GM23248 (cell line): ENCODE data around the gene GRAP. TPM values are rescaled to one million over a fixed set of nuclear protein-coding genes. Genes with fewer than 3 reads are reported as not detected.

Experiments used
- DNase-seq: peaks from one replicate; pipeline ENCODE4 v3.0.0-alpha.2; 2015
- H2AFZ ChIP-seq: fragments of 200-600 bp; sonication (generic); 2 replicates; pipeline ENCODE4 v1.6.1; 2016; ENCODE audit warnings: antibody characterized with exemption
- H3F3A ChIP-seq: fragments of 200-600 bp; sonication (generic); 2 replicates; pipeline ENCODE4 v1.6.1; 2016; ENCODE audit warnings: mild to moderate bottlenecking, antibody characterized with exemption, mixed run types; ENCODE audit not compliant: insufficient read depth
- H3K27ac ChIP-seq: fragments of 200-600 bp; sonication (generic); 2 replicates; pipeline ENCODE4 v1.5.1; 2016; ENCODE audit warnings: mild to moderate bottlenecking
- H3K27me3 ChIP-seq: fragments of 200-600 bp; sonication (generic); replicated peaks from 2 replicates; pipeline ENCODE4 v1.6.1; 2016; ENCODE audit warnings: mild to moderate bottlenecking; ENCODE audit not compliant: insufficient read depth
- H3K36me3 ChIP-seq: fragments of 200-600 bp; sonication (generic); 2 replicates; pipeline ENCODE4 v1.6.1; 2016; ENCODE audit warnings: low read depth, mild to moderate bottlenecking
- H3K4me1 ChIP-seq: fragments of 200-600 bp; sonication (generic); 2 replicates; pipeline ENCODE4 v1.6.1; 2016; ENCODE audit warnings: mild to moderate bottlenecking; ENCODE audit not compliant: insufficient read depth
- H3K4me2 ChIP-seq: fragments of 200-600 bp; sonication (generic); one replicate; pipeline ENCODE4 v1.6.1; 2016; ENCODE audit warnings: mild to moderate bottlenecking; ENCODE audit not compliant: unreplicated experiment
- H3K4me3 ChIP-seq: fragments of 200-600 bp; sonication (generic); 2 replicates; pipeline ENCODE4 v1.5.1; 2016; ENCODE audit warnings: mild to moderate bottlenecking
- H3K79me2 ChIP-seq: fragments of 200-600 bp; sonication (generic); 2 replicates; pipeline ENCODE4 v1.6.1; 2016; ENCODE audit warnings: mild to moderate bottlenecking; ENCODE audit not compliant: insufficient read depth
- H3K9ac ChIP-seq: fragments of 200-600 bp; sonication (generic); 2 replicates; pipeline ENCODE4 v1.6.1; 2016; ENCODE audit warnings: mild to moderate bottlenecking
- H3K9me2 ChIP-seq: fragments of 200-600 bp; sonication (generic); 2 replicates; pipeline ENCODE4 v1.6.1; 2016; ENCODE audit warnings: mixed run types, mild to moderate bottlenecking, moderate library complexity; ENCODE audit not compliant: insufficient read depth
- H3K9me3 ChIP-seq: fragments of 200-600 bp; sonication (generic); one replicate; pipeline ENCODE4 v1.6.1; 2017; ENCODE audit warnings: low read depth
- H4K20me1 ChIP-seq: fragments of 200-600 bp; sonication (generic); 2 replicates; pipeline ENCODE4 v1.6.0; 2016; ENCODE audit not compliant: insufficient read depth
- EZH2 ChIP-seq: fragments of 200-600 bp; sonication (generic); IDR thresholded peaks from 2 replicates; pipeline ENCODE4 v1.6.1; 2018; ENCODE audit warnings: antibody characterized with exemption, mild to moderate bottlenecking; ENCODE audit not compliant: insufficient read depth, poor library complexity, severe bottlenecking
- EZH2phosphoT487 ChIP-seq: fragments of 200-600 bp; sonication (generic); IDR thresholded peaks from 2 replicates; pipeline ENCODE4 v1.6.1; 2018; ENCODE audit warnings: antibody characterized with exemption, moderate library complexity, mild to moderate bottlenecking, low read depth; ENCODE audit not compliant: insufficient read depth
- WGBS, 2 experiments: methylation state at CpG; one replicate each; pipeline ENCODE4 v1.1.6; 2015 to 2017; ENCODE audit warnings: low lambda C conversion rate in 2 of 2, low coverage in 1 of 2; ENCODE audit errors: missing lambda C conversion rate in 2 of 2; 5-methylcytosine and 5-hydroxymethylcytosine counted together
- in situ Hi-C: fragments of 300-500 bp; cut with MboI; formaldehyde crosslinking; loops from 2 replicates; pipeline ENCODE4 v1.15.0; 2020
- polyA plus RNA-seq: library from polyadenylated mRNA; unstranded; fragments of >200 nt; fragmentation: Nextera tagmentation; extraction: Ambion mirVana; gene quantifications from 2 replicates; pipeline ENCODE4 v1.2.1, GENCODE V29; 2016
- total RNA-seq: library from RNA; depleted of rRNA; stranded (reverse); fragments of >200 nt; shearing (Covaris generic); gene quantifications from 2 replicates; pipeline ENCODE4 v1.2.3, GENCODE V29; 2014

Gene GRAP
- total and polyA plus RNA-seq, 2 experiments from 2014 or later = not detected

DNA sequence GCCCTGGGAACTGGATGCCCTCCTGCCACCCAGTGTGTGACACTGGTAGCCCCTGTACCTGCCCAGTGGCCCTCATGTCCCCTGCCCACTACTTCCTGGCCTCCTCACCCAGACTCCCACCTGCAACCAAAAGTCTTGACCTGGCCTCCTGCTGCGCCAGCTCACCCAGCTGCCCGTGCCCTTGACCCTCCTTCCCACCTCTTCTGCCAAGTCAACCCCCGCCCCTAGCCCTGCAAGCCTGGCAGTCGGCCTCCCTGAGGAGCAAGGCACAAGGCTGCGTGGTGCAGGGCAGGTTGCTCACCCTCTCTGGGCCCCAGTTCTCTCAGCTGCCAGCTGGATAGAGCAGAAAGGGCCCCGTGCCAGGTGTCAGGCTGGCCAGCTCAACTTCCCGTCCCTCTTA, 29.9 kb downstream of the GRAP start:
- Histone ChIP-seq H3K9me2 (no peaks in the 10 kb centered on the region), H3K9me3 (no peaks in the 10 kb centered on the region), H3F3A (no peaks in the 10 kb centered on the region), H3K79me2 (no peaks in the 10 kb centered on the region), H3K27me3 (no peaks in the 10 kb centered on the region), H3K4me1 (no peaks in the 10 kb centered on the region), H3K4me3 (no peak overlapping the region), H3K36me3 (no peaks in the 10 kb centered on the region), H3K4me2 (no peak overlapping the region), H3K9ac (no peak overlapping the region), H4K20me1 (no peaks in the 10 kb centered on the region), H2AFZ (no peak overlapping the region), H3K27ac (no peak overlapping the region)
- in situ Hi-C loops = no loop called here
- TF ChIP-seq EZH2phosphoT487 (no peak), EZH2 (no peak)
- 61 to 66% methylated on average over 7 of the region's 7 CpGs for whole genome bisulfite sequencing, 2 experiments
- no peak for DNase-seq

GRCh38 chr17:19016297-19016696, 30.5 kb downstream of the GRAP start:
- Histone ChIP-seq H3K4me1 (0 out of 2 replicates have a peak, but pooled peaks cover 2% of the 10 kb centered on the region), H3K79me2 (no peaks in the 10 kb centered on the region), H3K27me3 (no peaks in the 10 kb centered on the region), H3K9ac (no peak overlapping the region), H3K36me3 (no peaks in the 10 kb centered on the region), H3K9me3 (no peaks in the 10 kb centered on the region), H3K27ac (no peak overlapping the region), H3K4me2 (no peak overlapping the region), H3K9me2 (no peaks in the 10 kb centered on the region), H4K20me1 (no peaks in the 10 kb centered on the region), H2AFZ (no peak overlapping the region), H3K4me3 (no peak overlapping the region), H3F3A (no peaks in the 10 kb centered on the region)
- 83 to 89% methylated on average over 8 of the region's 8 CpGs for WGBS, 2 experiments
- no peak for TF ChIP-seq EZH2
- in situ Hi-C loops = no loop called here
- no peak for DNase-seq

DNA sequence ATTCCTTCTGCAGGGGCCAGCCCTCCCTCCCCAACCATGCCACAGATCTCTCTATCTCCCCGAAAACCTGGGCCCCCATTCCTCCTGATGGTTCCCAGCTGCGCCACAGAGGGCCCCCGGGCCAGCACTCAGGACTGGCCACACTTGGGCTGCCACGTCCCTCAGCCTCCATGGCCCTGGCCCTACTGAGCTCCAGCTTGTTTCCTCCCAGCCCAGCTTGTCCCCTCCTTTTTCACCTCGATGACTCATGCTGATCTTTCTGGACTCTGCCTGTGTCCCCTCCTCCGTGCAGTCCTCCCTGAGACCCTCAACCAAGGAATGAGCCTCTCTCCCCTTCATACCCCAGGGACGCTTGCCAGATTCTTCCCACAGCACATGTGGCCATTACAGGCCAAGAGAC, 31.3 kb downstream of the GRAP start:
- Histone ChIP-seq H4K20me1 (no peaks in the 10 kb centered on the region), H3K9me2 (no peaks in the 10 kb centered on the region), H3K4me1 (0 out of 2 replicates have a peak, but pooled peaks cover 6% of the 10 kb centered on the region), H3F3A (no peaks in the 10 kb centered on the region), H3K36me3 (no peaks in the 10 kb centered on the region), H3K9ac (no peak overlapping the region), H3K9me3 (no peaks in the 10 kb centered on the region), H3K4me2 (no peak overlapping the region), H2AFZ (no peak overlapping the region), H3K27ac (no peak overlapping the region), H3K27me3 (no peaks in the 10 kb centered on the region), H3K4me3 (no peak overlapping the region), H3K79me2 (no peaks in the 10 kb centered on the region)
- no peak for DNase-seq
- TF ChIP-seq EZH2phosphoT487 = no peak
- TF ChIP-seq EZH2 = no peak
- in situ Hi-C loops = no loop called here
- 73 to 76% methylated on average over 7 of the region's 7 CpGs for WGBS, 2 experiments

- no peak overlapping the region for H3K9ac ChIP-seq
- H3K79me2 ChIP-seq = no peaks in the 10 kb centered on the region
- no peak overlapping the region for H3K4me2 ChIP-seq
- H3F3A ChIP-seq = no peaks in the 10 kb centered on the region
- no peak overlapping the region for H3K27ac ChIP-seq
- no peak for DNase-seq
- H3K27me3 ChIP-seq = no peaks in the 10 kb centered on the region
- no peaks in the 10 kb centered on the region for H3K36me3 ChIP-seq
- no peaks in the 10 kb centered on the region for H3K9me2 ChIP-seq
- no peaks in the 10 kb centered on the region for H4K20me1 ChIP-seq
- H3K4me1 ChIP-seq = 0 out of 2 replicates have a peak, but pooled peaks cover 6% of the 10 kb centered on the region
- H3K9me3 ChIP-seq = no peaks in the 10 kb centered on the region
- in situ Hi-C loops = no loop called here
- no peak overlapping the region for H3K4me3 ChIP-seq
- no peak overlapping the region for H2AFZ ChIP-seq
- 83 to 88% methylated on average over 17 to 29 of the region's 29 CpGs for WGBS, 2 experiments
- TF ChIP-seq EZH2phosphoT487 (no peak), EZH2 (no peak)
These were observed 32.0 kb downstream of the GRAP start for GRCh38 chr17:19014628-19015215.
